ENCODE results near the gene PLXND1.

PLXND1 gene

DNA sequence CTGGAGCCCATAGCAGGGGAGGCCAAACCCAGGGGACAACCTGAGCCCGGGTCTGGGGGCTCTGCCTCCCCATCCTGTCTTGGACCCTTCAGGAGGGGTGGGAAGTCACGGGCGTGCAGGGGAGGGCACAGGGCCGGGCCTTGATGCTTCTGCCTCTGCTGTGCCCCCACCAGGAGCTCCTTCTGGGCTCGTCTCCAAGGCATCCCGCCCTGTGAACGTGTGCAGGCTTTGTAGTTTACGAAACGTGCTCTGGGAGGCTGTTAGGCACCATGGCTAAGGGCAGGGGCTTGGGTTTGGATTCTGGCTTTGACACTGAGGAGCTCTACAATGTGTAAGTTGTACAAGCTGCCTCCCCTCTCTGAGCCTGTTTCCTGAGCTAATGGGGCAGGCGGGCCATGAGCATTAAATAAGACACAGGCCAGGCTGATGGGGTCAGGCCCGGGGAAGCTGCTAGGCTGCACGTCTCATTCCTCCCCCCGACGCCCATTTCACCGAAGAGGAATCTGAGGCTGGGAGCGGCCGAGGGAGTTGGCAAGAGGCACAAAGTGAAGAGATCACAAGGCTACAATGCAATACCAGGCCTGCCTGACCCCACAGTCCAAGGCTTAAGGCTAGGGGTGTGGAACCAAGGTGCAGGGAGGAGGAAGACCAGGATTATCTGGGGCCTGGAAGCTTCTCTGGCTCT, 19.6 kb downstream of the PLXND1 start:
- DNase-seq (ENCODE audit: low read depth in 3 of 3) = no peak

DNA sequence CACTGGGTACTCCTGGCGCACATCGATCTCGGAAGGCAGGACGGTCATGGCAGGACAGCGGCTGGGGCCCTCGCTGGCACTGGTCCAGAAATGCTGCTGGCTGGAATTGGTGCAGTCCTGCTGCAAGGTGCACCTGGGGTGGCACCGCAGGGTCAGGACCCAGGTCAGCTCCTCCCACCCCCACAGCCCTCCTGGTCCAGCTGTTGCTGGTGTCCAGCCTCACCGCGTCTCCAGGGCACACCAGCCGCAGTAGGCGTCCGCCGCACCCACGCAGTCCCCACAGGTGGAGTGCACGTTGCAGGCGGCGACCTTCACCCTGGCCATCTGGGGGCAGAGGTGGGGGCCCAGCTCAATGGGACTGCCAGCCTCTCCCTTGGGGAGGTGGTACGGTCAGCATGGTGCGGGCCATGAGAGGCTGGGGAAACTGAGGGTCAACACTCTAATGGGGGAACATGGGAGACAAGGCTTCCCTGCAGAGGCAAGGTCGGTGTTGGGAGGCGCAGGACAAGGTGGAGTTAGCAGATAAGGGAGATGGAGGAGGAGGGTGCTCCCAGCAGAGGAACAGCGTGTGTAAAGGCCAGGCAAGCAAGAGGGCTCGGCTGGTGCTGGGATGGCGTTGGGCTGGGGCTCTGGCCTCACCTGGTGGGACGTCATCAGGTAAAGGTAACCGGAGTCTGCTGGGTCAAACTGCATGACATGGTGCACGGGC, 20.4 kb downstream of the PLXND1 start:
- no peak for DNase-seq (ENCODE audit: low read depth in 3 of 3)

DNA sequence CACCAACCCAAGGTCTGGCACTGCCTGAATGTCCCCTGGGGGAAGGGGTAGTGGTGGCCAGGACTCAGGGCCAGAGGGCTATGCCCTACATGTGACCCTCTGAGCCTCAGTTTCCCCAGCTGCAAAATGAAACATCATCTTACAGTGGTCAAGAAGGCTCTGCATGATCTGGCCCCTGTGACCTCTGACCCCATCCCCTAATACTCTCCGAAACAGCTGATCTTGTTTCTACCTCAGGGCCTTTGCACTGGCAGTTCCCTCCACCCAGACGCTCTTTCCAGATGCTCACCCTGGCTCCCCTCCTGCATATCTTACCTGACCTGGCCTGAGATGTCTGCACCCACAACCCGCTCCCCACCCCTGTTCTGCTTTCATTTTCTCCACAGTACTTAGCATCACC, 21.8 kb downstream of the PLXND1 start:
- DNase-seq (ENCODE audit: low read depth in 3 of 3) = no peak

DNA sequence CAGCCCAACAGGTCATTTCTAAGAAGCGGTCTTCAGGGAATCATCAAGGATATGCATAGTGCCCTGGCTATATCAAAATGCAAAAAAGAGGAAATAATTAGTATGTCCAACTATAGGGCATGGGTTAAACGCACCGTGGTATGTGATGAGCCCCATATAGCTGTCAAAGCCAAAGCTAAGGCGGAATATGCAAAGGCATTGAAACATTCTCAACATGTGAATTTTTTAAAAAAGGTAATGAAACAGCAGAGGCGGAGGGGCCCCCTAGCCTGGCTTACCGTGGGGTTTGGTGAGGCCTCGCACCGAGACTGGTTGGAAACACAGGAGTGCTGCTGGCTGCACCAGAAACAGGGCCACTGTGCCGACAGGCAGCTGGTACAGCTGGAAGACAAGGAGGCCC, 23.2 kb downstream of the PLXND1 start:
- no peak for DNase-seq (ENCODE audit: low read depth in 3 of 3)

DNA sequence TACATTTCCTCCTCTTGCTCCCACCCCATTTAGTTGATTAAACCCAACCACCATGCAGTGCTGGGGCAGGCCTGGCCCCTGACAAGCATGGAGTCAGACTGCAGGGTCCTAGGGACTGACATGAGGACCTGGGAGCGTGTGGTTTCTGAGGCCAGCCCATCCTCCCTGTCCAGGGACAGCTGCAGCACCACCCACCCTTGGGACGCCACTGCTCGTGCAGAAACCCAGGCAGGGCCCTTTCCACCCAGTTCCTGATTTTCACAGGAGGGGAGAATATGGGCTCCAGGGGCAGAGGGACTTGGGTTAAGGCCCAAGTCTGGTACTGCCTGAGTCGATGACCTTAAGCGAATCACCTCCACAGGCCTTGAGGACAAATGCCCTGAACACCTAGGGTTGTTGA, 23.7 kb downstream of the PLXND1 start:
- no peak for DNase-seq (ENCODE audit: low read depth in 3 of 3)

DNA sequence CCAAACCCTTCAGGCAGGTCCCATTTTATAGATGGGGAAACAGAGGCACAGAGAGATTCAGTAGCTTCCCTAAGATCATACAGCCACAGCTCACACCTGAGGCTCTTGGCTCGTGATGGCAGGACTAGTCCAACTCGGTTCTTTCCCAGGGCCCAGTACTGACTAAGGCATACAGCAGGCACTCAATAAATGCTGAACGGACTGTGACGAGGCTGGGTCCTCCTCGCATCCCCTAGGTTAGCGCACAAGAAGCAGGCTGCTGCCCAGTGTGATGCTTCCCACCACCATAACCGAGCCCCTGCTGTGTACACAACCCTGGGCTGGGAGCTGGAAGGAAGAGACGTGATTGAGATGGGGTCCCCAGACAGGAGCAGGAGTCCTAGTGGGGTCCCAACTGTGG, 24.9 kb downstream of the PLXND1 start:
- DNase-seq (ENCODE audit: low read depth in 3 of 3) = no peak

DNA sequence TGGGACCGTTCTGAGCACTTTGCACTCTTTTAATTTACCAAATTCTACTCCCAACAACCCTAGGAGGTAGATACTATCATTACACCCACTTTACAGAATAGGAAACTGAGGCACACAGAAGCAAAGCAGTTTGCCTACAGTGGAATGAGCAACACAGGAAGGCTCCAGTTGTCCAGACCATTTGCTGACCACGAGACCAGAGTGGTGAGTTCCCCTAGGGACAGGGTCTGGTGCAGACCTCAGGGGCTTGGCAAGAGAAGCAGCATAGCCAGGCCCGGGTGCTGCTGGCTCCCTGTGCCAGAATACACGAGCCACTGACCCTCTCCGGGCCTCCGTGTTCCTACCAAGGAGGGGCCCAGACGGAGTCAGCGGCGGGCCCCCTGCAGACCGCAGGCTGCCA, 26.5 kb downstream of the PLXND1 start:
- DNase-seq (ENCODE audit: low read depth in 3 of 3) = no peak

DNA sequence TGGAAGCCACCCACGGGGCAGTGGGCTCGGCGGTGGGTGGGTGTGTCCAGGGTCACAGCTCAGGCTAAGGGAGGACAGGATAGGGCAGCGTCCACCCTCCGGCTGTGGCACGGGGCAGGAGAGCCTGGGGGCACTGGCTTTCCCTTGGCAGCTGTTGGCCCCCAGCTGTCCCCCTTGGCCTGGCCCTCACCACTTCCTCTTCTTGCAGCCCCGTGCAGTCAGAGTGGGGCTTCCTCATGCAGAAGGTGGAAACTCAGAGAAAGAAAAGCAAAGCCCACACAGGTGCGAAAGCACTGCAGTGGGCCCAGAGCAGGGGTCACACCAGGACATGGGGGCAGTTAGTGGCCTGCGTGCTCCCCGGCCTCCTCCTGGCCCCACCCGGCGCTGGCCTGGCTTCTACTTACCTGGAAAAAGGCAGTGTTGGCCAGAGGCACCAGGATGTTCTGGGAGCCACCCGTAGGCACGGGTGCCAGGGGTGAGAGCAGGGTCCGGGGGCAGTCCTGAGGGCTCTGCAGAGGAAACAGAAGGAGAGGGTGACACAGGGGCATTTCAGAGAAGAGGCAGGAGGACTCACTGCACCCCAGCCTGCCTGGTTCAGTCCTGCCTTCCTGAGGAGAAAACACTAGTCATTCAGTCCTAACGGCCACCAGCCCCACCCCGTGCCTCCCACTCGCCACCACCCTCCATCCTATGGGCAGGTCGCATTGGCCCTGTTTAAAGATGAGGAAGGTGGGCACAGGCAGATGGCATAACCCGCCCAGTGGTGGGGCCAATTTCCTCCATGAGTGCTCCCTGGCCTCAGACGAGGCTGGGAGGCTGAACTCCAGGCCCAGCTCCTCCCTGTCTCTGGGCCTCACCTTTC, 28.3 kb downstream of the PLXND1 start:
- DNase-seq (ENCODE audit: low read depth in 3 of 3) = no peak

DNA sequence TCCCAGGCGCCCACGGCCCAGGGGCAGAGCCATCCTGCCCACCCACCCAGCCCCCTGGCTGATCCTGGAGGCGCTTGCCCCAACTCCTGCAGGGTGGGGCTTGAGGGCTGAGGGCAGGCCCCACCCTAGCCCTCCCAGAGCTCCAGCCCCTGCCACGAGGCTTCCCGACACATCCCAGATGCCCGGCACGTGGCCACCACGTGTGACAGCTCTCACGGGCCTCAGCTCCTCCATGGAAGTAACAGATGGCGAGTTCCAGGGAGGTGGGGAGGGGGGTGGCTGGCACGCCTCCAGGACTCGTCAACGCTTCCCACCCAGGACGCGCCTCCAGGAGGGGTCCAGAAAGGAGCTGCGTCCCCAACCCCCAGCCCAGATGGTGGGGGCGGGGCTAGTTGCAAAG, 29.1 kb downstream of the PLXND1 start:
- no peak for DNase-seq (ENCODE audit: low read depth in 3 of 3)

DNA sequence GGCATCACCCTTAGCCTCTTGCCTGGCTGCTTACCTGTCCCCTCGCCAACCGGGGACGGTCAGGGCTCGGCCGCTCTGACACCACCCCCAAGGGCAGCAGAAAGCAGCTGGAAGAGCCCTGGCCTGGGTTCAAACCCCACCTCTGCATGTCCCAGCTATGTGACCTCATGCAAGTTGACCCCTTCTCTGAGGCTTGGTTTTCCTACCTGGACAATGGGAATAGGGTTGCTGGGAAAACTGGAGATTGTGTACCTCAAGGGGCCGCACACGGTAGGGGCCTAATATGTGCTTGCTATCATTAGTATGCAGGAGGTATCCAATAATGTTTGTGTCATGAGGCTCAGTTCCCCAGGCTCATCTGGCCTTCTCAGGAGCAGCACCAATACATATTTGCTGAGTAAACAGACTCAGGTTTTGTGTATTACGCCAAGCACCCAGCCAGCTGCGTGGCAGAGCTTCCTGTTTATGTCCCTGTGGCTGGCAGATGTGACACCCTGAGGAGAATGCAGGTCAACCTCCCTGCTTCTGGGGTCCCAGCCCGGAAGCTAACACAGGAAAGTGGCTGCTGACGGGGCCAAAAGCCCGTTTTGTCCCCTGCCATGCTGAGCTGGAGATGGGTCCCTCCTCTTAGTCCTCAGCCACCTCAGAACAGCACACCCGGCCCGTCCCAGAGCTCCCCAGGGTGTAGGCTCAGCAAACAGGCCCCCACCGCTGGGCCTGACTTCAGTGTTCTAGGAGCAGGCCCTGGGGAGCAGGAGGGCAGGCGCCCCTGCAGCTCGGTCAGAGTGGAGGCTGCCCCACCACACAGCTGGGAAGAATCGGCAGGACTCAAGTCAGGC, 29.7 kb downstream of the PLXND1 start:
- DNase-seq (ENCODE audit: low read depth in 3 of 3) = no peak

DNA sequence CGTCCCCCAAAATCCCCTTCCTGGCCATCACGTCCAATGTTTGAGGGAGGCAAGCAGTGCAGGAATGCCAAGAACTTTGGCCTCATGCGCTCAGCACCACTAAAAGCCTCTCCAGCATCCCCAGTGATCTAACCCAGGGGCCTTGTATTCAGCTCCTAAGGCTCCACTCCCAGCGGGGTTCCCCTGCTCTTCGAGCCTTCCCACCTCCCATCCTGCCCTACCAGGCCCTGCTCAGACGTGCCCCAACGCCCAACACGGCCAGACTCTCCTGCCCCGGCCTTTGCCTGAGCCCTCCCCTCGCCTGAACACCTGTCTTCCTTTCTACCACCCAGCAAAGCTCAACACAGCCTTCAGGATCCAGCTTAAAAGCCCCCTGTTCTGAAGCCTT, 30.5 kb downstream of the PLXND1 start:
- no peak for DNase-seq (ENCODE audit: low read depth in 3 of 3)

DNA sequence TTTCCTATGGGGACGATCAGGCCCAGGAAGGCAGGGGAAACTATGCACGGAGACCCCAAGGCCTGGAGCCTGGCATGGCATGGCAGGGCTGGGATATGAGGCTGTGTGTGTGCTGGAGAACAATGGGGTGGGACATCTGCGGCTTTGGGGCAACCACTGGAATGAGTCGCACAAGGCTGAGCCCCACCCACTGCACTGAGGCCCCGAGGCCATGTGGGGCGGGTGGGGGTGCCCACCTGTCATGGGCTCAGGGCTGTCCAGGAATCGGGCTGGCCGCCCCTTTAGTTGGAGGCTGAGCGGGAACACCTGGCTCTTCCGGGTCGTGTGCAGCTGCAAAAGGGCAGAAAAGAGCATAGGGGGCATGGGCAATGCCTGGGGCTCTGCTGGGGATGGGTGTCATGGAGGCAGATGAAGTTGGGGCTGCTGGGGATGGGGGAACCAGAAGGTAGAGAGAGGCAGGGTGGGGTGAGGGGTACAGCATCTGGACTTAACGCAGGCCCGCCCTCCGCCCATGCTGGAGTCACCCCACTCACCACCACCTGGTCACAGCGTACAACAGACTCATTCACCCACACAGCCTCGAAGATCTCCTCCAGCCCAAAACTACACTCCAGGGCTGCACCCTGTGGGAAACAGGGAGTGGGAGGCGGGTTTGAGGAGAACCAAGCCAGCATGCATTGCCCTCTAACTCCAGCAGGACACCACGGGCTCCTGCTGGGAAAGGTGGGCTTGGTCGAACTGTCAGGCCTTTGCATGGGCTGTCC, 31.1 kb downstream of the PLXND1 start:
- no peak for DNase-seq (ENCODE audit: low read depth in 3 of 3)

DNA sequence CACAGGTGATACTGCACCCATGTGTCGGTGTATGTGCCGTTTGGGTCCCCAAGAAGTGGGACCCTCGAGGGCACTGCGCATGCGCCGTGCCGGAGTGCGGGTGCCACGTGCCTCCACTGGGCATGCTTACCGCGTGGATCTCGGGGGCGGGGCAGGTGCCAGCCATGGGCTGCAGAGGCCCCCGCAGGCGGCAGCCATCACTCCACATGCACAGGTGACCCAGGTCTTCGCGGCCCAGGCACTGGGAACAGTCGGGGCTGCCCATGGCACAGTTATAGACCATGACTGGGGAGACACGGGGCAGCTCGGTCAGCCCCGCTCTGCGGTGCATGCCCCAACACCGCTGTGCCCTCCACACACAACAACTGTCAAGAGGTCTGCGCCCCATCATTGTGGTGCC, 32.3 kb downstream of the PLXND1 start:
- no peak for DNase-seq (ENCODE audit: low read depth in 3 of 3)

DNA sequence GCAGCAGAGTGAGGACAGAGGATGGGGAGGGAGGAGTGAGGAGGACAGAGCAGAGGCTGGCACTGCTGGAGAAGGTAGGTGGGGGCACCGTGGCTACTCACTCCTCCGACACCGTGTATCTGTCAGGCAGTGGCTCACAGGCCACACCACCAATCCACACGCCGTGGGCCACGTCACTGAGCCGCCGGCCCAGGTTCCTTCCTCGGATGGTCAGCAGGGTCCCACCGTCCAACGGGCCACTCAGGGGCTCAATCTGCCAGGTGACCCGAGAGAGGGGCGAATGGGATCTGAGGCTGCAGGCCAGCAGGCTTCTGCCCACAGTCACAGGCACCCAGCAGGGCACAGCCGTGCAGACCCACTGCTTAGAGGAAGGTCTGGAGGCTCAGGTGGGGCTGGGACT, 33.0 kb downstream of the PLXND1 start:
- no peak for DNase-seq (ENCODE audit: low read depth in 3 of 3)

DNA sequence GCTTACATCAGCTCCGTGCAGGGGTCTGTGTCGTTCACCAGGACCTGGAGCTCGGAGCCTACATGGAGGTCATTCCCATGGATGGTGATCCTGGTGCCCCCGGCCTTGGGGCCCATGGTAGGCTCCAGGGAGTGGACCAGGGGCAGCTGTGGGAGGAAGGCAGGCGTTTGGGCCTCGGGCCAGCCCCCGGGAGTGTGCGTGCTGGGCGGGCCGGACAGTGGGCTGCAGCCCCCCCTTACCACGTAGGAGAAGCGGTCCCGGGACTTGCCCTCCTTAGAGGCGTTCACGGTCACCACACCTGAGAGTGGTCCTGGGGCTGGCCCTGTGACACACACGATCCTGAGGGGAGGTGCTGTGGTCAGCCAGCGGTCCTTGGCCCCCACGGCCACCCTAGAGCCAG, 33.9 kb downstream of the PLXND1 start:
- DNase-seq (ENCODE audit: low read depth in 3 of 3) = no peak

DNA sequence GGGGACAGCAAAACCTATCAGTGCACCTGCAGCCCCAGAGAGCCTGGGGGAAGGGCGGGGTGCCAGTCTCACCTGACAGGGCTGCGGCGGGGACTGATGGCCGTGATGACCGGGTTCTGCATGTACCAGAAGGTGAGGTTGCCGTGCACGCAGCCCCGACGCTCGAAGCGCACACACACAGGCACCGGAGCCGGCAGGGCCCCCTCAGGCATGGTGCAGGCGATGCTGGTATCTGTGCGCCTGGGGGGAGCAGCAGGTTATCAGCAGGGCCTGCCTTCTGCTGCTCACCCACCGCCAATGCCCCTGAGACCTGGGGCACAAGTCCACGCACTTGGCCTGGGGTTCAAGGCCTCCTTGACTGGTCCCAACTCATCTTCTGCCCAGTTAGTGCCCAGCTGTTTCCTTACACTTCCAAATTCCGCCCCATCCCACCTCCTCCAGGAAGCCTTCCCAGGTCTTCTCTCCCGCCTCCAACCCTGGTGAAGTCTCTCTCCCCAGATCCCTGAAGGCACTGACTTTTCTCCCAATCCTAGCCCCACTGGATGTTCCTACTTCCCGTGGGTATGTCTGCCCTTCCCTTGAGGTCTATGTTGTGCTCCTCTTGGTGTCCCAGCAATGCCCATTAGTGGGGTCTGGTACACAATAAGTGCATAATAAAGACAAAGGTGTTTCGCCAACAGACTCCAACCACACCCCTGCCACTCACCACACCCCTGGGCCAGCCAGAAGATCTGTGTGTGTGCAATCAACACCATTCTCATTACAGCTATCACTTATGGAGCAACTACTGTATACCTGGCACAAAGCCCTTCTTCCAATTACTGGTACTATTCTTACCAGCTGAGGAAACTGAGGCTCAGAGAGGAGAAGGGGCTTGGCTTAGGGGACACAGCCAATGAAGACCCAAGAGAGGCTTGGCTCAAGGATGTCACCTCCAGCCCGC, 34.6 kb downstream of the PLXND1 start:
- DNase-seq (ENCODE audit: low read depth in 3 of 3) = no peak

DNA sequence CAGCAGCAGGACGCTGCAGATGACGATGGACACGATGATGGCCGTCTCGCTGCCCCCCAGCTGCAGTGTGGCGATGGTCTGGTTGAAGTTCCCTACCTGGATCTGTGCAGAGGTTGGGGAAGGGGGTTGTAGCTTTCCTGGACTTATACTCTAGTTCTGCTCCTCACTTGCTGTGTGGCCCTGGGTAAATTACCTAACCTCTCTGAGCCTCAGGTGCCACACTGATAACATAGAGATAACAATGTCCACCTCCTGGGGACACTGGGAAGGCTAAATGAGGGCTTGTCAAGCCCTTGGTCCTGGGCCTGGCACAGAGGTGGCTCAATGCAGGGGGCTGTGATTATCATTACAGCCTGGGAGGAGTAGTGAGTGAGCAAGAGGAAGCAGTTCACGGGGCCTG, 36.6 kb downstream of the PLXND1 start:
- DNase-seq (ENCODE audit: low read depth in 3 of 3) = no peak

DNA sequence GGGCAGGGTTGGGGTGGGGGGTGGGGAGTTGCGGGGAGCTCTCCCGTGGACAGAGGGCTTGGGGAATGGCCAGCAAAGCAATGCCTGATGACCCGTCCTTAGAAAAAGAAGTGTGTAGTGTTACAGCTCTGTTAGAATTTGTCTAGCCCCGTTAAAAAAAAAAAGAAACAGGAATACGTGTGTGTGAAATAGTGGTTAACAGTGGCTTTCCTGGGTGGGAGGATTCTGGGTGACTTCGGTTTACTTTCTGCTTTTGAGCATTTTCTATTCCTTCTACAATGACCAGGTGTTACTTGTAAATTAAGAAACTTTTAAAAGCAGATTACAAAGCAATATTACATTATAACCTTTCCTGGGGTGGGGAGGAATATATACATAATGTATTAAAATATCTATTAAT, 38.5 kb downstream of the PLXND1 start:
- no peak for DNase-seq (ENCODE audit: low read depth in 3 of 3)

DNA sequence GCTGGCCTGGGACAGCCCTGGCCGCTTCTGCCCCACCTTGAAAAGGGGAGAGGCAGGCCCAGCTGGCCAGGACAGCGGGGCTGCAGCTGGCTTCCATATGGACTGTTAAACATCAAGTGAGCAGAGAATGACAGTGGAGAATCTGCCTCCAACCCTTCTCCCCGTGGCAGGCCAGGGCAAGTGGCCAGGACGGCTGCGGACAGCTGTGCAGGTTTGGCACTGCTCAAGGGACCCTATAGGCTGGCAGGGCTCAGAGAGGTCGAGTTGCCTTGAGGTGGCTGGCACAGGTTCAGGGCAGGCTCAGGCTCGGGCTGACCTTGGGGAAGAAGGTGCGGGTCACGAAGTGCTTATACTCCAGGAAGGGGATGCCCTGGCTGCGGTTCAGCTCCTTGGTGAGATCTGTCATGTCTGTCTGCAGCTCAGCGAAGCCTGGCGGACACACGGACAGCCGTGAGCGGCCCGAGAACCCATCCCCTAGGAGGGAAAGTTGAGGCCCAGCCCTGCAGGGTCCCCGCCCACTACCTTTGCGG, 39.2 kb downstream of the PLXND1 start:
- no peak for DNase-seq (ENCODE audit: low read depth in 3 of 3)

DNA sequence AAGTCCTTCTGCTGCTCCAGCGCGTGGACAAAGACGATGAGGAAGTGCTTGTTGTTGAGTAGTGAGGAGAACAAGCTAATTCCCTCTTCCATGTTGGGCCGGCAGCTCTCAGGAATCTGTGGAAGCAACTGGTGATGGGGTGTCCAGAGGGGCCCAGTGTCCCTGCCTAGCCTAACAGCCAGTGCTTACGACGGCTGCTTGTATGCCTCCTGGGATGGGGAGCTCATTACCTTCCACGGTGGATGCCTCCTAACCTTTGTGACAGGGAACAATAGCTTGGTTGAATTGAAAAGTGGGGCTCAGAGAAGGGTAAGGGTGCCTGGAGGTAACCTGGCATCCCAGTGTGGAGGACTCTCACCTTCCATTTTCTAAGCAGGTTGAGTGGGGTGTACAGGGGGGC, 40.6 kb downstream of the PLXND1 start:
- no peak for DNase-seq (ENCODE audit: low read depth in 3 of 3)

All from stimulated activated CD4-positive, alpha-beta T cell treated with anti-CD3 and anti-CD28 coated beads, TNF-alpha, amount 100 ng/mL, for 48 hours (primary cell).